OCI-LY7 (cell line): ENCODE results near the gene NRN1.

Experiments
- EZH2phosphoT487 ChIP-seq: fragments of 200-600 bp; sonication (generic); IDR thresholded peaks from 2 replicates; pipeline ENCODE4 v1.6.1; 2018; ENCODE audit warnings: low read depth, borderline replicate concordance, mild to moderate bottlenecking, mixed run types, antibody characterized with exemption, low read length, moderate library complexity, mixed read lengths
- TF ChIP-seq, protein P1 (sequence below): fragments of 200-600 bp; sonication (generic); conservative IDR thresholded peaks from 2 replicates; pipeline ENCODE4 v1.5.1; 2014; ENCODE audit warnings: mild to moderate bottlenecking, antibody characterized with exemption, low read length, moderate library complexity, mixed read lengths

DNA sequence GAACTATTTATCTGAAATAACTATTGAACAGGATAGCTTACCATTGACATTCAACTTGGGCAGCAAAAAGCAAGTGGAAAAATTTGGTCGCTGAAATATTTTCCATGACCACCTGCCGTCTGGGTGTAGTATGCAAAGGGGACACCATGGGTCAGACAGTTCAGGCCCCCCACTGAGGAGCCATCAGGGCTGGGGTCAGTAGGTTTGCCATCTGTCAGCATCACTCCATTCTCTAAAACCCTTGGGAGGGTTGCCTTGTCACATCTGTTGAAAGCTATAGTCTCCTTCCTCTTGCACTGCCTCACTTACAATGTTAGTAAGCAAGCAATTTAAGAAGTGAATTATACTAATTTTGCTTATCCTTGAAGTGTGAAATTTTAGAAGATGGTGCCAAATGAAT is 44.9 kb downstream of the NRN1 start:
- TF ChIP-seq, protein P1, sequence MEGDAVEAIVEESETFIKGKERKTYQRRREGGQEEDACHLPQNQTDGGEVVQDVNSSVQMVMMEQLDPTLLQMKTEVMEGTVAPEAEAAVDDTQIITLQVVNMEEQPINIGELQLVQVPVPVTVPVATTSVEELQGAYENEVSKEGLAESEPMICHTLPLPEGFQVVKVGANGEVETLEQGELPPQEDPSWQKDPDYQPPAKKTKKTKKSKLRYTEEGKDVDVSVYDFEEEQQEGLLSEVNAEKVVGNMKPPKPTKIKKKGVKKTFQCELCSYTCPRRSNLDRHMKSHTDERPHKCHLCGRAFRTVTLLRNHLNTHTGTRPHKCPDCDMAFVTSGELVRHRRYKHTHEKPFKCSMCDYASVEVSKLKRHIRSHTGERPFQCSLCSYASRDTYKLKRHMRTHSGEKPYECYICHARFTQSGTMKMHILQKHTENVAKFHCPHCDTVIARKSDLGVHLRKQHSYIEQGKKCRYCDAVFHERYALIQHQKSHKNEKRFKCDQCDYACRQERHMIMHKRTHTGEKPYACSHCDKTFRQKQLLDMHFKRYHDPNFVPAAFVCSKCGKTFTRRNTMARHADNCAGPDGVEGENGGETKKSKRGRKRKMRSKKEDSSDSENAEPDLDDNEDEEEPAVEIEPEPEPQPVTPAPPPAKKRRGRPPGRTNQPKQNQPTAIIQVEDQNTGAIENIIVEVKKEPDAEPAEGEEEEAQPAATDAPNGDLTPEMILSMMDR: no peak
- no peak for TF ChIP-seq EZH2phosphoT487
